ENCODE measurements around the gene CASP10.
"Not testable (repeated sequence)": the region's sequence is repeated elsewhere in the genome, so short reads cannot be mapped to it uniquely, and the experiment has no call there.

CASP10 gene

GRCh38 chr2:201171259-201171814, 11.6 kb upstream of the CASP10 start:
- no peak overlapping the region for H3K4me3 Mint-ChIP-seq
- ATAC-seq (replicated peaks): no peak
- H3K27ac Mint-ChIP-seq: no peak overlapping the region
- peaks cover 4 to 6% of the 10 kb centered on the region in 2 donors for H3K4me1 Mint-ChIP-seq (ENCODE audit: low read depth in 2 of 2)
- H3K9me3 Mint-ChIP-seq: peaks cover 4 to 12% of the 10 kb centered on the region in 2 donors
- no peaks in the 10 kb centered on the region for H3K27me3 Mint-ChIP-seq
- H3K36me3 Mint-ChIP-seq (ENCODE audit: insufficient read depth): peaks cover 13% of the 10 kb centered on the region
- DNase-seq: no peak

GRCh38 chr2:201172279-201172678, 10.7 kb upstream of the CASP10 start:
- Mint-ChIP-seq H3K9me3 (peaks cover 4 to 12% of the 10 kb centered on the region in 2 donors), H3K4me1 (ENCODE audit: low read depth in 2 of 2) (peaks cover 8 to 9% of the 10 kb centered on the region in 2 donors), H3K4me3 (no peak overlapping the region), H3K27ac (no peak overlapping the region), H3K36me3 (ENCODE audit: insufficient read depth) (peaks cover 4% of the 10 kb centered on the region), H3K27me3 (no peaks in the 10 kb centered on the region)
- no peak for ATAC-seq (replicated peaks)
- DNase-seq: no peak

GRCh38 chr2:201174687-201175086, 8.3 kb upstream of the CASP10 start:
- DNase-seq: no peak
- peaks cover 2% of the 10 kb centered on the region for H3K36me3 Mint-ChIP-seq (ENCODE audit: insufficient read depth)
- H3K9me3 Mint-ChIP-seq: peaks cover 0 to 4% of the 10 kb centered on the region in 2 donors
- peaks cover 11 to 12% of the 10 kb centered on the region in 2 donors for H3K4me1 Mint-ChIP-seq (ENCODE audit: low read depth in 2 of 2)
- H3K27me3 Mint-ChIP-seq: no peaks in the 10 kb centered on the region
- ATAC-seq (replicated peaks): no peak
- H3K4me3 Mint-ChIP-seq: no peak overlapping the region
- H3K27ac Mint-ChIP-seq: peak overlapping the region; percentile 77 to 88

- peak overlapping the region; percentile 77 to 88 for H3K27ac Mint-ChIP-seq
- H3K9me3 Mint-ChIP-seq: peaks cover 0 to 4% of the 10 kb centered on the region in 2 donors
- no peak overlapping the region for H3K4me3 Mint-ChIP-seq
- DNase-seq (no peak), ATAC-seq (replicated peaks) (no peak)
- no peaks in the 10 kb centered on the region for H3K27me3 Mint-ChIP-seq
- peaks cover 11 to 12% of the 10 kb centered on the region in 2 donors for H3K4me1 Mint-ChIP-seq (ENCODE audit: low read depth in 2 of 2)
- H3K36me3 Mint-ChIP-seq (ENCODE audit: insufficient read depth): peaks cover 2% of the 10 kb centered on the region
Measured at GRCh38 chr2:201176081-201176481, 6.9 kb upstream of the CASP10 start.

GRCh38 chr2:201180010-201180409, 2.9 kb upstream of the CASP10 start:
- H3K27me3 Mint-ChIP-seq: no peaks in the 10 kb centered on the region
- peaks cover 4% of the 10 kb centered on the region for H3K36me3 Mint-ChIP-seq (ENCODE audit: insufficient read depth)
- peaks cover 21 to 25% of the 10 kb centered on the region in 2 donors for H3K4me1 Mint-ChIP-seq (ENCODE audit: low read depth in 2 of 2)
- DNase-seq (no peak), ATAC-seq (replicated peaks) (no peak)
- H3K4me3 Mint-ChIP-seq: no peak overlapping the region
- no peaks in the 10 kb centered on the region for H3K9me3 Mint-ChIP-seq
- H3K27ac Mint-ChIP-seq: peak overlapping the region in 1 of 2 donors; percentile 75

GRCh38 chr2:201183365-201183727, 405 bp downstream of the CASP10 start:
- Mint-ChIP-seq H3K9me3 (no peaks in the 10 kb centered on the region), H3K4me1 (ENCODE audit: low read depth in 2 of 2) (peaks cover 23 to 28% of the 10 kb centered on the region in 2 donors), H3K27ac (peak overlapping the region; percentile 91 to 94), H3K4me3 (peak overlapping the region; percentile 88 to 91), H3K36me3 (ENCODE audit: insufficient read depth) (peaks cover 9% of the 10 kb centered on the region), H3K27me3 (no peaks in the 10 kb centered on the region)
- DNase-seq (no peak), ATAC-seq (replicated peaks) (peak; percentile 58)

- not testable (repeated sequence) for H3K27me3 Mint-ChIP-seq; DNase-seq; ATAC-seq (replicated peaks); H3K9me3 Mint-ChIP-seq
- Mint-ChIP-seq H3K36me3 (ENCODE audit: insufficient read depth) (peaks cover 10% of the 10 kb centered on the region), H3K4me3 (peak overlapping the region; percentile 88 to 91), H3K27ac (peak overlapping the region; percentile 91 to 94), H3K4me1 (ENCODE audit: low read depth in 2 of 2) (peaks cover 23 to 28% of the 10 kb centered on the region in 2 donors)
Measured at GRCh38 chr2:201183835-201184234, 894 bp downstream of the CASP10 start.

GRCh38 chr2:201184248-201184647, 1.3 kb downstream of the CASP10 start:
- not testable (repeated sequence) for H3K27me3 Mint-ChIP-seq; H3K9me3 Mint-ChIP-seq; ATAC-seq (replicated peaks); DNase-seq
- Mint-ChIP-seq H3K36me3 (ENCODE audit: insufficient read depth) (peaks cover 10% of the 10 kb centered on the region), H3K4me3 (peak overlapping the region; percentile 88 to 91), H3K27ac (peak overlapping the region; percentile 91 to 94), H3K4me1 (ENCODE audit: low read depth in 2 of 2) (peaks cover 23 to 28% of the 10 kb centered on the region in 2 donors)

GRCh38 chr2:201185863-201186262, 2.9 kb downstream of the CASP10 start:
- peak overlapping the region; percentile 91 to 94 for H3K27ac Mint-ChIP-seq
- no peaks in the 10 kb centered on the region for H3K9me3 Mint-ChIP-seq
- no peaks in the 10 kb centered on the region for H3K27me3 Mint-ChIP-seq
- peaks cover 10% of the 10 kb centered on the region for H3K36me3 Mint-ChIP-seq (ENCODE audit: insufficient read depth)
- ATAC-seq (replicated peaks) (no peak), DNase-seq (no peak)
- H3K4me3 Mint-ChIP-seq: peak overlapping the region; percentile 88 to 91
- peaks cover 23 to 32% of the 10 kb centered on the region in 2 donors for H3K4me1 Mint-ChIP-seq (ENCODE audit: low read depth in 2 of 2)

GRCh38 chr2:201186982-201187381, 4.0 kb downstream of the CASP10 start:
- ATAC-seq (replicated peaks) (no peak), DNase-seq (no peak)
- Mint-ChIP-seq H3K9me3 (no peaks in the 10 kb centered on the region), H3K36me3 (ENCODE audit: insufficient read depth) (peaks cover 10% of the 10 kb centered on the region), H3K27me3 (no peaks in the 10 kb centered on the region), H3K4me3 (no peak overlapping the region), H3K4me1 (ENCODE audit: low read depth in 2 of 2) (peaks cover 35 to 43% of the 10 kb centered on the region in 2 donors), H3K27ac (peak overlapping the region; percentile 67 to 91)

- no peaks in the 10 kb centered on the region for H3K27me3 Mint-ChIP-seq
- H3K36me3 Mint-ChIP-seq (ENCODE audit: insufficient read depth): peaks cover 10% of the 10 kb centered on the region
- peak overlapping the region in 1 of 2 donors; percentile 10 for H3K4me3 Mint-ChIP-seq
- peaks cover 39 to 47% of the 10 kb centered on the region in 2 donors for H3K4me1 Mint-ChIP-seq (ENCODE audit: low read depth in 2 of 2)
- ATAC-seq (replicated peaks) (no peak), DNase-seq (no peak)
- no peaks in the 10 kb centered on the region for H3K9me3 Mint-ChIP-seq
- peak overlapping the region; percentile 71 to 91 for H3K27ac Mint-ChIP-seq
Measured at GRCh38 chr2:201188449-201188848, 5.5 kb downstream of the CASP10 start.

GRCh38 chr2:201191132-201191875, 8.4 kb downstream of the CASP10 start:
- peak overlapping the region; percentile 55 to 71 for H3K4me3 Mint-ChIP-seq
- H3K9me3 Mint-ChIP-seq: no peaks in the 10 kb centered on the region
- peaks cover 24% of the 10 kb centered on the region for H3K36me3 Mint-ChIP-seq (ENCODE audit: insufficient read depth)
- H3K27ac Mint-ChIP-seq: peak overlapping the region; percentile 91 to 93
- DNase-seq (no peak), ATAC-seq (replicated peaks) (peak; percentile 83)
- peaks cover 30 to 48% of the 10 kb centered on the region in 2 donors for H3K4me1 Mint-ChIP-seq (ENCODE audit: low read depth in 2 of 2)
- H3K27me3 Mint-ChIP-seq: no peaks in the 10 kb centered on the region

- Mint-ChIP-seq H3K9me3 (no peaks in the 10 kb centered on the region), H3K4me1 (ENCODE audit: low read depth in 2 of 2) (peaks cover 27 to 44% of the 10 kb centered on the region in 2 donors), H3K27ac (peak overlapping the region; percentile 81 to 93), H3K4me3 (peak overlapping the region; percentile 55 to 78), H3K27me3 (no peaks in the 10 kb centered on the region), H3K36me3 (ENCODE audit: insufficient read depth) (peaks cover 33% of the 10 kb centered on the region)
- ATAC-seq (replicated peaks): peak; percentile 76
- DNase-seq: no peak
Measured at GRCh38 chr2:201194097-201194496, 11.2 kb downstream of the CASP10 start.

- H3K4me1 Mint-ChIP-seq (ENCODE audit: low read depth in 2 of 2): peaks cover 27 to 40% of the 10 kb centered on the region in 2 donors
- peaks cover 44% of the 10 kb centered on the region for H3K36me3 Mint-ChIP-seq (ENCODE audit: insufficient read depth)
- H3K4me3 Mint-ChIP-seq: peak overlapping the region in 1 of 2 donors; percentile 78
- no peaks in the 10 kb centered on the region for H3K9me3 Mint-ChIP-seq
- DNase-seq: no peak
- ATAC-seq (replicated peaks): no peak
- no peaks in the 10 kb centered on the region for H3K27me3 Mint-ChIP-seq
- H3K27ac Mint-ChIP-seq: peak overlapping the region; percentile 81 to 93
Measured at GRCh38 chr2:201195331-201195730, 12.4 kb downstream of the CASP10 start.

Measured in effector memory CD8-positive, alpha-beta T cell (primary cell).